ENCODE results near the gene NAPB.

GRCh38 chr20:23337312-23337711 is 84.0 kb downstream of the NAPB start:
- TF ChIP-seq CTCF (IDR thresholded peaks at IDR 0.05 in 2 of 3, conservative IDR thresholded peaks at IDR 0.05 in 1 of 3; ENCODE audit: control insufficient read depth in 2 of 3, extremely low read depth in 1 of 3, insufficient read depth in 1 of 3, low read depth in 3 of 3, low read length in 3 of 3) (no peak), POLR2A (IDR thresholded peaks at IDR 0.05; ENCODE audit: low read depth, low read length) (no peak), EP300 (IDR thresholded peaks at IDR 0.05; ENCODE audit: borderline replicate concordance in 1 of 2, control insufficient read depth in 1 of 2, low read depth in 2 of 2, low read length in 2 of 2) (no peak)

All from GM12878 (cell line).